ENCODE results near the gene CLDN15. TPM values are rescaled to one million over a fixed set of nuclear protein-coding genes. Genes with fewer than 3 reads are reported as not detected.
"Not testable (repeated sequence)": the region's sequence is repeated elsewhere in the genome, so short reads cannot be mapped to it uniquely, and the experiment has no call there.

The CLDN15 gene
- polyA plus RNA-seq, 1 donor (not counting 4 experiments of a cell fraction or from before 2014, with no cell fraction given) = 2.4 TPM

- no peaks in the 10 kb centered on the region for H3K9me1 ChIP-seq (ENCODE audit: control insufficient read depth, extremely low read depth, insufficient read depth, low read length)
- H4K20me1 ChIP-seq (ENCODE audit: control insufficient read depth, extremely low read depth, insufficient read depth, low read length) = no peaks in the 10 kb centered on the region
- TF ChIP-seq EZH2 (IDR thresholded peaks at IDR 0.05; ENCODE audit: low read length) = no peak
- H3K27ac ChIP-seq (ENCODE audit: control insufficient read depth, insufficient read depth, low read length) = no peak overlapping the region
- no peaks in the 10 kb centered on the region for H3K4me1 ChIP-seq (ENCODE audit: control insufficient read depth, extremely low read depth, insufficient read depth, low read length)
- no peak overlapping the region for H3K4me2 ChIP-seq (ENCODE audit: control insufficient read depth, extremely low read depth, insufficient read depth, low read depth, low read length)
- dilution Hi-C loops (cut with MboI; ENCODE audit: extremely low pct_ligation_motif_present, low sequenced_read_pairs) = no loop called here
- no peak overlapping the region for H3K9ac ChIP-seq (ENCODE audit: control insufficient read depth, extremely low read depth, insufficient read depth, low read length)
- peaks cover 7 to 21% of the 10 kb centered on the region in 2 experiments for H3K36me3 ChIP-seq (ENCODE audit: control insufficient read depth in 2 of 2, extremely low read depth in 1 of 2, insufficient read depth in 2 of 2, low read length in 2 of 2)
- H2AFZ ChIP-seq (ENCODE audit: control insufficient read depth, low read length) = no peak overlapping the region
- no peak overlapping the region for H3K4me3 ChIP-seq (ENCODE audit: control insufficient read depth in 2 of 3, extremely low read depth in 1 of 3, insufficient read depth in 2 of 3, low read depth in 1 of 3, low read length in 3 of 3)
- no peak for DNase-seq (ENCODE audit: low read depth, low spot score)
- H3K79me2 ChIP-seq (ENCODE audit: control insufficient read depth, insufficient read depth, low read length) = no peaks in the 10 kb centered on the region
- H3K9me3 ChIP-seq (ENCODE audit: control insufficient read depth, low read depth, low read length) = no peaks in the 10 kb centered on the region
- H3K27me3 ChIP-seq (ENCODE audit: control insufficient read depth, extremely low read depth, insufficient read depth, low read length) = peaks cover 24% of the 10 kb centered on the region
- no peak for FAIRE-seq
Observed at GRCh38 chr7:101205901-101206664, 31.5 kb downstream of the CLDN15 start.

GRCh38 chr7:101203740-101204738, 33.6 kb downstream of the CLDN15 start:
- dilution Hi-C loops (cut with MboI; ENCODE audit: extremely low pct_ligation_motif_present, low sequenced_read_pairs); H3K4me1 ChIP-seq (ENCODE audit: control insufficient read depth, extremely low read depth, insufficient read depth, low read length): not testable (repeated sequence)

GRCh38 chr7:101202603-101202918, 35.0 kb downstream of the CLDN15 start:
- no peak for FAIRE-seq
- Histone ChIP-seq H3K4me2 (ENCODE audit: control insufficient read depth, extremely low read depth, insufficient read depth, low read depth, low read length) (no peak overlapping the region), H3K27ac (ENCODE audit: control insufficient read depth, insufficient read depth, low read length) (no peak overlapping the region), H3K36me3 (ENCODE audit: control insufficient read depth in 2 of 2, extremely low read depth in 1 of 2, insufficient read depth in 2 of 2, low read length in 2 of 2) (peaks cover 0 to 4% of the 10 kb centered on the region in 2 experiments), H3K79me2 (ENCODE audit: control insufficient read depth, insufficient read depth, low read length) (no peaks in the 10 kb centered on the region), H3K4me3 (ENCODE audit: control insufficient read depth in 2 of 3, extremely low read depth in 1 of 3, insufficient read depth in 2 of 3, low read depth in 1 of 3, low read length in 3 of 3) (no peak overlapping the region), H2AFZ (ENCODE audit: control insufficient read depth, low read length) (no peak overlapping the region), H3K4me1 (ENCODE audit: control insufficient read depth, extremely low read depth, insufficient read depth, low read length) (no peaks in the 10 kb centered on the region), H4K20me1 (ENCODE audit: control insufficient read depth, extremely low read depth, insufficient read depth, low read length) (no peaks in the 10 kb centered on the region), H3K9ac (ENCODE audit: control insufficient read depth, extremely low read depth, insufficient read depth, low read length) (no peak overlapping the region), H3K9me3 (ENCODE audit: control insufficient read depth, low read depth, low read length) (no peaks in the 10 kb centered on the region), H3K9me1 (ENCODE audit: control insufficient read depth, extremely low read depth, insufficient read depth, low read length) (no peaks in the 10 kb centered on the region), H3K27me3 (ENCODE audit: control insufficient read depth, extremely low read depth, insufficient read depth, low read length) (peaks cover 31% of the 10 kb centered on the region)
- no peak for TF ChIP-seq CTCF (optimal IDR thresholded peaks at IDR 0.05 in 1 of 3, IDR thresholded peaks at IDR 0.05 in 1 of 3, conservative IDR thresholded peaks at IDR 0.05 in 1 of 3; ENCODE audit: extremely low read depth in 1 of 3, insufficient read depth in 2 of 3, low read length in 3 of 3)
- TF ChIP-seq EZH2 (IDR thresholded peaks at IDR 0.05; ENCODE audit: low read length) = no peak
- dilution Hi-C loops (cut with MboI; ENCODE audit: extremely low pct_ligation_motif_present, low sequenced_read_pairs) = no loop called here
- DNase-seq (ENCODE audit: low read depth, low spot score) = no peak

More at GRCh38 chr7:101203740-101204738, 33.6 kb downstream of the CLDN15 start:
- DNase-seq (ENCODE audit: low read depth, low spot score); H4K20me1 ChIP-seq (ENCODE audit: control insufficient read depth, extremely low read depth, insufficient read depth, low read length); H3K9ac ChIP-seq (ENCODE audit: control insufficient read depth, extremely low read depth, insufficient read depth, low read length); H3K4me2 ChIP-seq (ENCODE audit: control insufficient read depth, extremely low read depth, insufficient read depth, low read depth, low read length); H2AFZ ChIP-seq (ENCODE audit: control insufficient read depth, low read length); H3K79me2 ChIP-seq (ENCODE audit: control insufficient read depth, insufficient read depth, low read length); H3K9me1 ChIP-seq (ENCODE audit: control insufficient read depth, extremely low read depth, insufficient read depth, low read length); H3K27ac ChIP-seq (ENCODE audit: control insufficient read depth, insufficient read depth, low read length); H3K9me3 ChIP-seq (ENCODE audit: control insufficient read depth, low read depth, low read length); H3K4me3 ChIP-seq (ENCODE audit: control insufficient read depth in 2 of 3, extremely low read depth in 1 of 3, insufficient read depth in 2 of 3, low read depth in 1 of 3, low read length in 3 of 3); FAIRE-seq: not testable (repeated sequence)
- Histone ChIP-seq H3K36me3 (ENCODE audit: control insufficient read depth in 2 of 2, extremely low read depth in 1 of 2, insufficient read depth in 2 of 2, low read length in 2 of 2) (peaks cover 0 to 10% of the 10 kb centered on the region in 2 experiments), H3K27me3 (ENCODE audit: control insufficient read depth, extremely low read depth, insufficient read depth, low read length) (peaks cover 31% of the 10 kb centered on the region)

Measured in keratinocyte (primary cell).